HG03139 (cell line): ENCODE results near the gene CEMIP.

Experiments used
- ATAC-seq: cut with Tn5 transposase; IDR thresholded peaks from one replicate; pipeline ENCODE4 v1.9.1; 2021; ENCODE audit not compliant: unreplicated experiment

CEMIP gene

GRCh38 chr15:80885016-80885579 is 105.9 kb downstream of the CEMIP start:
- no peak for ATAC-seq

GRCh38 chr15:80887148-80887547 is 108.0 kb downstream of the CEMIP start:
- ATAC-seq: no peak

- ATAC-seq: no peak
These were observed 109.7 kb downstream of the CEMIP start for GRCh38 chr15:80888846-80889245.

GRCh38 chr15:80890341-80891005 is 111.3 kb downstream of the CEMIP start:
- no peak for ATAC-seq

- ATAC-seq: no peak
These were observed 111.8 kb downstream of the CEMIP start for GRCh38 chr15:80891006-80891405.

GRCh38 chr15:80892414-80892813 is 113.2 kb downstream of the CEMIP start:
- no peak for ATAC-seq

- ATAC-seq: no peak
These were observed 114.6 kb downstream of the CEMIP start for GRCh38 chr15:80893777-80894176.

GRCh38 chr15:80895091-80895490 is 115.9 kb downstream of the CEMIP start:
- ATAC-seq: no peak

- ATAC-seq: no peak
These were observed 116.8 kb downstream of the CEMIP start for GRCh38 chr15:80895965-80896364.

- ATAC-seq: no peak
These were observed 118.9 kb downstream of the CEMIP start for GRCh38 chr15:80898040-80898439.

GRCh38 chr15:80902298-80902801 is 123.2 kb downstream of the CEMIP start:
- no peak for ATAC-seq

- no peak for ATAC-seq
These were observed 125.8 kb downstream of the CEMIP start for GRCh38 chr15:80904998-80905397.

- ATAC-seq: no peak
These were observed 127.1 kb downstream of the CEMIP start for GRCh38 chr15:80906159-80906766.

- ATAC-seq: no peak
These were observed 132.7 kb downstream of the CEMIP start for GRCh38 chr15:80911821-80912220.

GRCh38 chr15:80912673-80913072 is 133.5 kb downstream of the CEMIP start:
- no peak for ATAC-seq

- no peak for ATAC-seq
These were observed 134.4 kb downstream of the CEMIP start for GRCh38 chr15:80913541-80913940.

- ATAC-seq: no peak
These were observed 136.3 kb downstream of the CEMIP start for GRCh38 chr15:80915472-80915871.

GRCh38 chr15:80916056-80916455 is 136.9 kb downstream of the CEMIP start:
- ATAC-seq: no peak

- no peak for ATAC-seq
These were observed 139.1 kb downstream of the CEMIP start for GRCh38 chr15:80918196-80918783.

GRCh38 chr15:80920271-80920699 is 141.1 kb downstream of the CEMIP start:
- no peak for ATAC-seq

GRCh38 chr15:80921736-80922410 is 142.7 kb downstream of the CEMIP start:
- ATAC-seq: no peak
